GM23338 (cell line): ENCODE data around the gene ZBTB48. TPM values are rescaled to one million over a fixed set of nuclear protein-coding genes. Genes with fewer than 3 reads are reported as not detected.

Experiments
- ATAC-seq: fragments of 200-7000 bp; cut with Tn5 transposase; 3 replicates; pipeline ENCODE4 v1.9.1; 2020
- DNase-seq: peaks from one replicate; pipeline ENCODE4 v3.0.0-alpha.2; 2015; ENCODE audit warnings: low spot score
- H2AFZ ChIP-seq: fragments of 200-600 bp; sonication (generic); 2 replicates; pipeline ENCODE4 v1.8.0; 2016; ENCODE audit warnings: antibody characterized with exemption, mild to moderate bottlenecking, moderate library complexity
- H3F3A ChIP-seq: fragments of 200-600 bp; sonication (generic); replicated peaks from 2 replicates; pipeline ENCODE4 v1.8.0; 2017; ENCODE audit warnings: antibody characterized with exemption, mixed run types, low read depth
- H3K27ac ChIP-seq: fragments of 200-600 bp; sonication (generic); 2 replicates; pipeline ENCODE4 v1.6.1; 2016; ENCODE audit warnings: low read depth
- H3K27me3 ChIP-seq: fragments of 200-600 bp; sonication (generic); 2 replicates; pipeline ENCODE4 v1.8.0; 2016; ENCODE audit warnings: mild to moderate bottlenecking, mixed run types, moderate library complexity; ENCODE audit not compliant: insufficient read depth
- H3K36me3 ChIP-seq: fragments of 200-600 bp; sonication (generic); 2 replicates; pipeline ENCODE4 v1.8.0; 2016; ENCODE audit warnings: mild to moderate bottlenecking; ENCODE audit not compliant: insufficient read depth
- H3K4me1 ChIP-seq: fragments of 200-600 bp; sonication (generic); 2 replicates; pipeline ENCODE4 v1.8.0; 2016; ENCODE audit warnings: mild to moderate bottlenecking, moderate library complexity; ENCODE audit not compliant: insufficient read depth
- H3K4me2 ChIP-seq: fragments of 200-600 bp; sonication (generic); 2 replicates; pipeline ENCODE4 v1.7.1; 2017; ENCODE audit warnings: mixed run types
- H3K4me3 ChIP-seq: fragments of 200-600 bp; sonication (generic); 2 replicates; pipeline ENCODE4 v1.6.1; 2016; ENCODE audit warnings: mixed run types
- H3K79me2 ChIP-seq: fragments of 200-600 bp; sonication (generic); replicated peaks from 2 replicates; pipeline ENCODE4 v1.8.0; 2017; ENCODE audit warnings: mild to moderate bottlenecking; ENCODE audit not compliant: insufficient read depth
- H3K9me2 ChIP-seq: fragments of 200-600 bp; sonication (generic); 2 replicates; pipeline ENCODE4 v1.8.0; 2017; ENCODE audit not compliant: insufficient read depth
- H4K20me1 ChIP-seq: fragments of 200-600 bp; sonication (generic); replicated peaks from 2 replicates; pipeline ENCODE4 v1.8.0; 2017; ENCODE audit warnings: mild to moderate bottlenecking; ENCODE audit not compliant: insufficient read depth
- H3K27ac Mint-ChIP-seq: 2 replicates; pipeline ENCODE4 v1.8.0; 2020; ENCODE audit warnings: inconsistent platforms, mild to moderate bottlenecking, moderate library complexity, mixed read lengths
- H3K27me3 Mint-ChIP-seq: 3 replicates; pipeline ENCODE4 v1.8.0; 2022; ENCODE audit warnings: low read depth, mild to moderate bottlenecking, moderate library complexity, mixed read lengths, inconsistent platforms; ENCODE audit not compliant: insufficient read depth, poor library complexity
- H3K36me3 Mint-ChIP-seq: 3 replicates; pipeline ENCODE4 v1.8.0; 2021; ENCODE audit warnings: low read depth, mild to moderate bottlenecking, inconsistent platforms, moderate library complexity, mixed read lengths
- H3K4me1 Mint-ChIP-seq: 3 replicates; pipeline ENCODE4 v1.8.0; 2020; ENCODE audit warnings: mild to moderate bottlenecking, inconsistent platforms, mixed read lengths
- H3K4me3 Mint-ChIP-seq: 3 replicates; pipeline ENCODE4 v1.8.0; 2021; ENCODE audit warnings: moderate library complexity, mild to moderate bottlenecking, inconsistent platforms, mixed read lengths
- H3K9me3 Mint-ChIP-seq: 3 replicates; pipeline ENCODE4 v1.8.0; 2020; ENCODE audit warnings: moderate library complexity, mild to moderate bottlenecking, inconsistent platforms, mixed read lengths
- CREB1 ChIP-seq: fragments of 250-450 bp; sonication (Bioruptor Pico); IDR thresholded peaks from 2 replicates; pipeline ENCODE4 v1.5.0; 2020; ENCODE audit warnings: low read depth, mild to moderate bottlenecking, moderate library complexity
- EZH2 ChIP-seq: fragments of 200-600 bp; sonication (generic); IDR thresholded peaks from one replicate; pipeline ENCODE4 v1.8.0; 2017; ENCODE audit warnings: antibody characterized with exemption, mild to moderate bottlenecking, low read depth; ENCODE audit not compliant: unreplicated experiment
- NANOG ChIP-seq: IDR thresholded peaks from 2 replicates; pipeline ENCODE4 v1.6.1; 2016; ENCODE audit warnings: antibody characterized with exemption, borderline replicate concordance
- POLR2AphosphoS5 ChIP-seq: IDR thresholded peaks from 2 replicates; pipeline ENCODE4 v1.6.1; 2016; ENCODE audit warnings: antibody characterized with exemption, low read depth
- STAT1 ChIP-seq: IDR thresholded peaks from one replicate; pipeline ENCODE4 v1.6.1; 2016; ENCODE audit warnings: antibody characterized with exemption; ENCODE audit not compliant: unreplicated experiment
- ZNF114 ChIP-seq: fragments of 250-450 bp; sonication (Bioruptor Pico); IDR thresholded peaks from 2 replicates; pipeline ENCODE4 v1.5.0; 2020; ENCODE audit warnings: mild to moderate bottlenecking, moderate library complexity
- ZNF331 ChIP-seq: fragments of 250-450 bp; sonication (Bioruptor Pico); IDR thresholded peaks from 2 replicates; pipeline ENCODE4 v1.5.0; 2020; ENCODE audit warnings: low read depth, mild to moderate bottlenecking, moderate library complexity
- polyA plus RNA-seq: library from polyadenylated mRNA; unstranded; fragments of >200 nt; fragmentation: Nextera tagmentation; extraction: Ambion mirVana; gene quantifications from 2 replicates; pipeline ENCODE4 v1.2.1, GENCODE V29; 2016
- total RNA-seq: library from RNA; depleted of rRNA; stranded (reverse); fragments of >200 nt; shearing (Covaris generic); gene quantifications from 2 replicates; pipeline ENCODE4 v1.2.3, GENCODE V29; 2014
- TF ChIP-seq, protein P1 (sequence below), 2 experiments: fragments of 200-600 bp in 1 of 2; sonication (generic) in 1 of 2; conservative IDR thresholded peaks; 2 replicates each; pipeline versions ENCODE4 v1.5.1 to v1.6.1; 2016 to 2017; ENCODE audit warnings: antibody characterized with exemption in 2 of 2, low read depth in 2 of 2, mild to moderate bottlenecking in 2 of 2, moderate library complexity in 1 of 2
- TF ChIP-seq, protein P2 (sequence below): IDR thresholded peaks from one replicate; pipeline ENCODE4 v1.6.1; 2018; ENCODE audit warnings: antibody characterized with exemption; ENCODE audit not compliant: unreplicated experiment
- TF ChIP-seq, protein P3 (sequence below): IDR thresholded peaks from 2 replicates; pipeline ENCODE4 v1.6.1; 2016; ENCODE audit warnings: antibody characterized with exemption

The ZBTB48 gene
- total and polyA plus RNA-seq, 2 experiments from 2014 or later = 17.3 to 25.5 TPM

DNA sequence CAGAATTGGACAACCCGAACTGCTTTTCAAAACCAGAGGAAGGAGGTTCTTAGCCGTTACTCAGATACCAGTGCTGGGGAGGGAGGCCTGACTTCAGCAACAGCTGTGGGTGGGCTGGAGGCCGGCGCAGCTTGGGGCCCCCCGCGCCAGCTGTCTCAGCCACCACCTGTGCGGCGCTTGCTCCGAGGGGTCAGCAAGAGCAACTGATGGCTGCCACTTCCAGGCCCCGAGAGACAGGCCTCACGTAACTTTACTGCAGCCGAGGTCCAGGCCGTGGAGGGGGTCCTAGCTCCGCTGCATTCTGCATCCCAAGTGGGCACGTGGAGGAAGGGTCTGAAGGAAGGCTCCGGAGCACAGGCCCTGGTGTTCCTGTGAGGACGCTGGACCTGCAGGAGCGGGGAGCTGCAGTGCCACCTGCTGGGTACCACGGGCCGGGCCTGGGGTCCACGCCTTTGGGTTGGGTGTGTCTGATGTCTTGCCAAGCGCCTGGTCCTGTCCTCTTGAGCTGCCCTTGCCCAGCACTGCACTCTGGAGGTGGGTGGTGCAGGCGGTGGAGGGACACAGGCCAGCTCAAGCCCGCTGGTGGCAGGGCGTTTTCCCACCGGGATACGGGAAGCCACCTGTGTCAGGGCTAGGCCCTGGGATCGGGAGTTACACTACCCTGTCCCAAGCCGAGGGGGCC, 54.7 kb downstream of the ZBTB48 start:
- Histone ChIP-seq H3K4me2 (no peak overlapping the region), H3K27me3 (no peaks in the 10 kb centered on the region), H4K20me1 (peaks cover 10% of the 10 kb centered on the region), H3F3A (peaks cover 6% of the 10 kb centered on the region; the same call in 1 of the 2 replicates), H3K9me2 (no peaks in the 10 kb centered on the region), H3K4me3 (no peak overlapping the region), H3K79me2 (no peaks in the 10 kb centered on the region), H3K27ac (no peak overlapping the region), H3K4me1 (no peaks in the 10 kb centered on the region), H2AFZ (no peak overlapping the region), H3K36me3 (peaks cover 30% of the 10 kb centered on the region)
- Mint-ChIP-seq H3K27ac (no peak overlapping the region), H3K9me3 (no peaks in the 10 kb centered on the region), H3K4me3 (no peak overlapping the region), H3K36me3 (peaks cover 71% of the 10 kb centered on the region), H3K4me1 (no peaks in the 10 kb centered on the region; the same call in 2 of the 3 replicates), H3K27me3 (peaks cover 9% of the 10 kb centered on the region)
- ATAC-seq = peak; percentile 85
- peak; percentile 75 for DNase-seq
- TF ChIP-seq, protein P1, sequence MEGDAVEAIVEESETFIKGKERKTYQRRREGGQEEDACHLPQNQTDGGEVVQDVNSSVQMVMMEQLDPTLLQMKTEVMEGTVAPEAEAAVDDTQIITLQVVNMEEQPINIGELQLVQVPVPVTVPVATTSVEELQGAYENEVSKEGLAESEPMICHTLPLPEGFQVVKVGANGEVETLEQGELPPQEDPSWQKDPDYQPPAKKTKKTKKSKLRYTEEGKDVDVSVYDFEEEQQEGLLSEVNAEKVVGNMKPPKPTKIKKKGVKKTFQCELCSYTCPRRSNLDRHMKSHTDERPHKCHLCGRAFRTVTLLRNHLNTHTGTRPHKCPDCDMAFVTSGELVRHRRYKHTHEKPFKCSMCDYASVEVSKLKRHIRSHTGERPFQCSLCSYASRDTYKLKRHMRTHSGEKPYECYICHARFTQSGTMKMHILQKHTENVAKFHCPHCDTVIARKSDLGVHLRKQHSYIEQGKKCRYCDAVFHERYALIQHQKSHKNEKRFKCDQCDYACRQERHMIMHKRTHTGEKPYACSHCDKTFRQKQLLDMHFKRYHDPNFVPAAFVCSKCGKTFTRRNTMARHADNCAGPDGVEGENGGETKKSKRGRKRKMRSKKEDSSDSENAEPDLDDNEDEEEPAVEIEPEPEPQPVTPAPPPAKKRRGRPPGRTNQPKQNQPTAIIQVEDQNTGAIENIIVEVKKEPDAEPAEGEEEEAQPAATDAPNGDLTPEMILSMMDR (conservative IDR thresholded peaks at IDR 0.05; ENCODE audit: low read depth in 2 of 2) = peak; percentile 49 to 79
- no peak for TF ChIP-seq ZNF331 (CRISPR knock-in tag)

- Histone ChIP-seq H4K20me1 (peaks cover 13% of the 10 kb centered on the region), H3K4me2 (no peak overlapping the region), H3K4me1 (no peaks in the 10 kb centered on the region), H2AFZ (no peak overlapping the region), H3K36me3 (peaks cover 33% of the 10 kb centered on the region), H3K4me3 (no peak overlapping the region), H3K79me2 (no peaks in the 10 kb centered on the region), H3K27ac (no peak overlapping the region), H3K27me3 (no peaks in the 10 kb centered on the region), H3F3A (peaks cover 6% of the 10 kb centered on the region; the same call in 1 of the 2 replicates), H3K9me2 (no peaks in the 10 kb centered on the region)
- no peaks in the 10 kb centered on the region for H3K4me1 Mint-ChIP-seq
- no peak for ATAC-seq
- no peaks in the 10 kb centered on the region for H3K9me3 Mint-ChIP-seq
- no peak for DNase-seq
- peaks cover 72% of the 10 kb centered on the region for H3K36me3 Mint-ChIP-seq
- no peak overlapping the region for H3K4me3 Mint-ChIP-seq
- peaks cover 9% of the 10 kb centered on the region for H3K27me3 Mint-ChIP-seq
- no peak overlapping the region for H3K27ac Mint-ChIP-seq
- no peak for TF ChIP-seq STAT1
- TF ChIP-seq, protein P1 (conservative IDR thresholded peaks at IDR 0.05; ENCODE audit: low read depth in 2 of 2) = no peak
- no peak for TF ChIP-seq NANOG
- TF ChIP-seq EZH2 = no peak
- no peak for TF ChIP-seq POLR2AphosphoS5
- no peak for TF ChIP-seq CREB1 (CRISPR knock-in tag)
- TF ChIP-seq ZNF331 (CRISPR knock-in tag) = no peak
- TF ChIP-seq, protein P2, sequence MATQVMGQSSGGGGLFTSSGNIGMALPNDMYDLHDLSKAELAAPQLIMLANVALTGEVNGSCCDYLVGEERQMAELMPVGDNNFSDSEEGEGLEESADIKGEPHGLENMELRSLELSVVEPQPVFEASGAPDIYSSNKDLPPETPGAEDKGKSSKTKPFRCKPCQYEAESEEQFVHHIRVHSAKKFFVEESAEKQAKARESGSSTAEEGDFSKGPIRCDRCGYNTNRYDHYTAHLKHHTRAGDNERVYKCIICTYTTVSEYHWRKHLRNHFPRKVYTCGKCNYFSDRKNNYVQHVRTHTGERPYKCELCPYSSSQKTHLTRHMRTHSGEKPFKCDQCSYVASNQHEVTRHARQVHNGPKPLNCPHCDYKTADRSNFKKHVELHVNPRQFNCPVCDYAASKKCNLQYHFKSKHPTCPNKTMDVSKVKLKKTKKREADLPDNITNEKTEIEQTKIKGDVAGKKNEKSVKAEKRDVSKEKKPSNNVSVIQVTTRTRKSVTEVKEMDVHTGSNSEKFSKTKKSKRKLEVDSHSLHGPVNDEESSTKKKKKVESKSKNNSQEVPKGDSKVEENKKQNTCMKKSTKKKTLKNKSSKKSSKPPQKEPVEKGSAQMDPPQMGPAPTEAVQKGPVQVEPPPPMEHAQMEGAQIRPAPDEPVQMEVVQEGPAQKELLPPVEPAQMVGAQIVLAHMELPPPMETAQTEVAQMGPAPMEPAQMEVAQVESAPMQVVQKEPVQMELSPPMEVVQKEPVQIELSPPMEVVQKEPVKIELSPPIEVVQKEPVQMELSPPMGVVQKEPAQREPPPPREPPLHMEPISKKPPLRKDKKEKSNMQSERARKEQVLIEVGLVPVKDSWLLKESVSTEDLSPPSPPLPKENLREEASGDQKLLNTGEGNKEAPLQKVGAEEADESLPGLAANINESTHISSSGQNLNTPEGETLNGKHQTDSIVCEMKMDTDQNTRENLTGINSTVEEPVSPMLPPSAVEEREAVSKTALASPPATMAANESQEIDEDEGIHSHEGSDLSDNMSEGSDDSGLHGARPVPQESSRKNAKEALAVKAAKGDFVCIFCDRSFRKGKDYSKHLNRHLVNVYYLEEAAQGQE = no peak
- TF ChIP-seq, protein P3, sequence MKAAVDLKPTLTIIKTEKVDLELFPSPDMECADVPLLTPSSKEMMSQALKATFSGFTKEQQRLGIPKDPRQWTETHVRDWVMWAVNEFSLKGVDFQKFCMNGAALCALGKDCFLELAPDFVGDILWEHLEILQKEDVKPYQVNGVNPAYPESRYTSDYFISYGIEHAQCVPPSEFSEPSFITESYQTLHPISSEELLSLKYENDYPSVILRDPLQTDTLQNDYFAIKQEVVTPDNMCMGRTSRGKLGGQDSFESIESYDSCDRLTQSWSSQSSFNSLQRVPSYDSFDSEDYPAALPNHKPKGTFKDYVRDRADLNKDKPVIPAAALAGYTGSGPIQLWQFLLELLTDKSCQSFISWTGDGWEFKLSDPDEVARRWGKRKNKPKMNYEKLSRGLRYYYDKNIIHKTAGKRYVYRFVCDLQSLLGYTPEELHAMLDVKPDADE = no peak
- TF ChIP-seq ZNF114 (CRISPR knock-in tag) = no peak
Measured at GRCh38 chr1:6635161-6635909, 55.5 kb downstream of the ZBTB48 start.
